Breast epithelium (tissue), 4 donors: ENCODE data around the gene ZNF160. TPM values are rescaled to one million over a fixed set of nuclear protein-coding genes. Genes with fewer than 3 reads are reported as not detected.
"Not testable (repeated sequence)": the region's sequence is repeated elsewhere in the genome, so short reads cannot be mapped to it uniquely, and the experiment has no call there.

Experiments used
- DNase-seq, 2 donors: peaks; one replicate each; pipeline ENCODE4 v3.0.0-alpha.2; 2019; ENCODE audit warnings: low spot score in 2 of 2
- H3K27ac ChIP-seq, 2 donors: fragments of 200-600 bp; sonication (generic) in 1 of 2; one replicate each; pipeline ENCODE4 v1.5.1; 2016 to 2019; ENCODE audit warnings: mild to moderate bottlenecking in 1 of 2
- H3K27me3 ChIP-seq, 2 donors: fragments of 200-600 bp; sonication (generic) in 1 of 2; one replicate each; pipeline versions ENCODE4 v1.5.1 to v1.6.0; 2017 to 2019; ENCODE audit warnings: control low read depth in 1 of 2, mild to moderate bottlenecking in 1 of 2
- H3K36me3 ChIP-seq: fragments of 200-600 bp; one replicate; pipeline ENCODE4 v1.5.1; 2019
- H3K4me1 ChIP-seq, 2 donors: fragments of 200-600 bp; sonication (generic); one replicate each; pipeline ENCODE4 v1.5.1; 2016 to 2019; ENCODE audit warnings: control low read depth in 1 of 2
- H3K4me3 ChIP-seq, 3 donors: fragments of 200-600 bp; sonication (generic); 1 replicate in 2 of 3; 2 replicates in 1 of 3; pipeline ENCODE4 v1.5.1; 2016 to 2019; ENCODE audit warnings: mild to moderate bottlenecking in 3 of 3, moderate library complexity in 2 of 3
- H3K9me3 ChIP-seq, 2 donors: fragments of 200-600 bp; sonication (generic) in 1 of 2; one replicate each; pipeline ENCODE4 v1.5.1; 2016 to 2019; ENCODE audit warnings: control low read depth in 1 of 2
- CTCF ChIP-seq, 3 donors: fragments of 450-650 bp; IDR thresholded peaks; one replicate each; pipeline ENCODE4 v1.5.1; 2016 to 2017; ENCODE audit warnings: antibody characterized with exemption in 3 of 3, mild to moderate bottlenecking in 3 of 3, moderate library complexity in 3 of 3
- POLR2A ChIP-seq: fragments of 450-650 bp; IDR thresholded peaks from one replicate; pipeline ENCODE4 v1.6.1; 2016; ENCODE audit warnings: antibody characterized with exemption, mild to moderate bottlenecking, moderate library complexity
- POLR2AphosphoS5 ChIP-seq, 3 donors: sonication (generic); formaldehyde crosslinking; IDR thresholded peaks; one replicate each; pipeline ENCODE4 v1.6.1; 2017; ENCODE audit warnings: antibody characterized with exemption in 3 of 3
- intact Hi-C: fragments of 100-400 bp; cut with DNase I; formaldehyde crosslinking; loops from one replicate; pipeline ENCODE4 v1.15.1; 2023; ENCODE audit warnings: low total_unique reads
- total RNA-seq, 3 donors: library from RNA; depleted of rRNA; stranded (reverse); fragments of >200 nt; gene quantifications; one replicate each; pipeline ENCODE4 v1.1.0, GENCODE V29; 2016

ZNF160 gene
- total RNA-seq, 3 donors from 2014 or later = 34.9 to 87.2 (median 52.8) TPM

GRCh38 chr19:53132141-53132991 is 29.1 kb upstream of the ZNF160 start, which contains the start of gene ZNF415:
ZNF415 (minus strand) TSS chr19:53132910; CDS start chr19:53122676, 10,234 bp downstream.
- intact Hi-C loops = no loop called here
- peaks cover 3 to 8% of the 10 kb centered on the region in 2 donors for H3K4me1 ChIP-seq
- no peaks in the 10 kb centered on the region for H3K27me3 ChIP-seq
- peak within 1 kb of the TSS; percentile 46 to 89 (median 82) for H3K4me3 ChIP-seq
- DNase-seq = peak; percentile 75 to 82
- TF ChIP-seq POLR2AphosphoS5 (IDR thresholded peaks at IDR 0.05) (peak in 1 of 3 donors; percentile 18), POLR2A (no peak)
- H3K27ac ChIP-seq = peak within 1 kb of the TSS; percentile 73 to 88
- H3K9me3 ChIP-seq = peaks cover 0 to 6% of the 10 kb centered on the region in 2 donors
- H3K36me3 ChIP-seq = no peaks in the 10 kb centered on the region

- TF ChIP-seq POLR2A (no peak), POLR2AphosphoS5 (IDR thresholded peaks at IDR 0.05) (no peak), CTCF (IDR thresholded peaks at IDR 0.05) (no peak)
- intact Hi-C loops = no loop called here
- Histone ChIP-seq H3K9me3 (no peaks in the 10 kb centered on the region), H3K27me3 (no peaks in the 10 kb centered on the region), H3K27ac (no peak overlapping the region), H3K4me1 (peaks cover 3 to 8% of the 10 kb centered on the region in 2 donors), H3K4me3 (peak overlapping the region; percentile 46 to 89 (median 82)), H3K36me3 (no peaks in the 10 kb centered on the region)
- DNase-seq = no peak
These were observed 28.5 kb upstream of the ZNF160 start for GRCh38 chr19:53131727-53132126.

GRCh38 chr19:53131085-53131590 is 27.9 kb upstream of the ZNF160 start:
- H3K4me1 ChIP-seq = peaks cover 3 to 8% of the 10 kb centered on the region in 2 donors
- TF ChIP-seq POLR2A (no peak), POLR2AphosphoS5 (IDR thresholded peaks at IDR 0.05) (no peak), CTCF (IDR thresholded peaks at IDR 0.05) (no peak)
- DNase-seq = no peak
- intact Hi-C loops = no loop called here
- no peaks in the 10 kb centered on the region for H3K27me3 ChIP-seq
- no peaks in the 10 kb centered on the region for H3K36me3 ChIP-seq
- H3K27ac ChIP-seq = no peak overlapping the region
- no peak overlapping the region for H3K4me3 ChIP-seq
- H3K9me3 ChIP-seq = no peaks in the 10 kb centered on the region

GRCh38 chr19:53130506-53130905 is 27.3 kb upstream of the ZNF160 start:
- no peaks in the 10 kb centered on the region for H3K9me3 ChIP-seq
- peaks cover 3 to 8% of the 10 kb centered on the region in 2 donors for H3K4me1 ChIP-seq
- intact Hi-C loops = no loop called here
- no peaks in the 10 kb centered on the region for H3K36me3 ChIP-seq
- DNase-seq = no peak
- TF ChIP-seq POLR2A = no peak
- TF ChIP-seq POLR2AphosphoS5 (IDR thresholded peaks at IDR 0.05) = no peak
- no peak for TF ChIP-seq CTCF (IDR thresholded peaks at IDR 0.05)
- H3K27ac ChIP-seq = no peak overlapping the region
- H3K4me3 ChIP-seq = no peak overlapping the region
- H3K27me3 ChIP-seq = no peaks in the 10 kb centered on the region

GRCh38 chr19:53126733-53127526 is 23.7 kb upstream of the ZNF160 start:
- H3K9me3 ChIP-seq, H3K36me3 ChIP-seq, DNase-seq, H3K27me3 ChIP-seq, intact Hi-C loops, H3K4me1 ChIP-seq, H3K4me3 ChIP-seq, H3K27ac ChIP-seq: not testable (repeated sequence)
